CD4-positive, CD25-positive, alpha-beta regulatory T cell (primary cell): ENCODE results near the gene LMX1B. TPM values are rescaled to one million over a fixed set of nuclear protein-coding genes. Genes with fewer than 3 reads are reported as not detected.
A peak's percentile ranks its signal among the peaks of the same experiment; 100 is the strongest.

ENCODE experiments used
- ATAC-seq, 2 donors: fragments of 150-1000 bp; cut with Tn5 transposase; one replicate each; pipeline ENCODE4 v1.10.0; 2021; ENCODE audit warnings: low read depth in 2 of 2, moderate number of reproducible peaks in 2 of 2, moderate library complexity in 1 of 2
- DNase-seq, 3 donors: peaks; one replicate each; pipeline versions ENCODE4 v3.0.0 to v3.0.0-alpha.2; 2012 to 2022; ENCODE audit warnings: mixed read lengths in 1 of 3
- H3K27ac ChIP-seq: one replicate; pipeline ENCODE4 v1.7.0; 2013; ENCODE audit warnings: mild to moderate bottlenecking, low read length; ENCODE audit not compliant: insufficient read depth, poor library complexity, severe bottlenecking
- H3K27me3 ChIP-seq: one replicate; pipeline ENCODE4 v1.7.0; 2013; ENCODE audit warnings: low read length; ENCODE audit not compliant: control insufficient read depth, insufficient read depth
- H3K36me3 ChIP-seq: one replicate; pipeline ENCODE4 v1.7.0; 2013; ENCODE audit warnings: mild to moderate bottlenecking, low read length, moderate library complexity; ENCODE audit not compliant: control insufficient read depth, insufficient read depth
- H3K4me1 ChIP-seq: 2 replicates; pipeline ENCODE4 v1.7.0; 2013; ENCODE audit warnings: mild to moderate bottlenecking, low read length; ENCODE audit not compliant: insufficient read depth, control insufficient read depth, poor library complexity, severe bottlenecking
- H3K4me3 ChIP-seq: one replicate; pipeline ENCODE4 v1.7.0; 2013; ENCODE audit warnings: low read depth, mild to moderate bottlenecking, low read length, moderate library complexity
- H3K9me3 ChIP-seq, 2 experiments: 1 replicate in 1 of 2; 2 replicates in 1 of 2; pipeline ENCODE4 v1.7.0; 2013; ENCODE audit warnings: low read length in 2 of 2, mild to moderate bottlenecking in 1 of 2, moderate library complexity in 1 of 2; ENCODE audit not compliant: control insufficient read depth in 2 of 2
- H3K27ac Mint-ChIP-seq, 3 donors: one replicate each; pipeline ENCODE4 v1.8.0; 2020 to 2022; ENCODE audit warnings: mild to moderate bottlenecking in 3 of 3, mixed read lengths in 3 of 3, moderate library complexity in 2 of 3
- H3K27me3 Mint-ChIP-seq: one replicate; pipeline ENCODE4 v1.8.0; 2022; ENCODE audit warnings: mild to moderate bottlenecking, mixed read lengths
- H3K36me3 Mint-ChIP-seq: one replicate; pipeline ENCODE4 v1.8.0; 2020; ENCODE audit warnings: mixed read lengths
- H3K4me1 Mint-ChIP-seq, 4 donors: one replicate each; pipeline ENCODE4 v1.8.0; 2020 to 2022; ENCODE audit warnings: mixed read lengths in 4 of 4, mild to moderate bottlenecking in 1 of 4
- H3K4me3 Mint-ChIP-seq, 4 donors: one replicate each; pipeline ENCODE4 v1.8.0; 2020 to 2022; ENCODE audit warnings: mild to moderate bottlenecking in 4 of 4, mixed read lengths in 4 of 4, moderate library complexity in 3 of 4
- H3K9me3 Mint-ChIP-seq, 7 donors: one replicate each; pipeline ENCODE4 v1.8.0; 2020 to 2022; ENCODE audit warnings: mixed read lengths in 7 of 7, mild to moderate bottlenecking in 3 of 7, moderate library complexity in 2 of 7
- polyA plus RNA-seq, 4 donors: library from polyadenylated mRNA; unstranded; fragments of 300-500 nt; fragmentation: Illumina TruSeq; gene quantifications; one replicate each; pipeline ENCODE4 v1.2.3, GENCODE V29; 2021
- total RNA-seq: library from RNA; stranded (reverse); gene quantifications from one replicate; pipeline ENCODE4 v1.2.3, GENCODE V29; 2022

The LMX1B gene
- total and polyA plus RNA-seq, 5 donors from 2014 or later = not detected

DNA sequence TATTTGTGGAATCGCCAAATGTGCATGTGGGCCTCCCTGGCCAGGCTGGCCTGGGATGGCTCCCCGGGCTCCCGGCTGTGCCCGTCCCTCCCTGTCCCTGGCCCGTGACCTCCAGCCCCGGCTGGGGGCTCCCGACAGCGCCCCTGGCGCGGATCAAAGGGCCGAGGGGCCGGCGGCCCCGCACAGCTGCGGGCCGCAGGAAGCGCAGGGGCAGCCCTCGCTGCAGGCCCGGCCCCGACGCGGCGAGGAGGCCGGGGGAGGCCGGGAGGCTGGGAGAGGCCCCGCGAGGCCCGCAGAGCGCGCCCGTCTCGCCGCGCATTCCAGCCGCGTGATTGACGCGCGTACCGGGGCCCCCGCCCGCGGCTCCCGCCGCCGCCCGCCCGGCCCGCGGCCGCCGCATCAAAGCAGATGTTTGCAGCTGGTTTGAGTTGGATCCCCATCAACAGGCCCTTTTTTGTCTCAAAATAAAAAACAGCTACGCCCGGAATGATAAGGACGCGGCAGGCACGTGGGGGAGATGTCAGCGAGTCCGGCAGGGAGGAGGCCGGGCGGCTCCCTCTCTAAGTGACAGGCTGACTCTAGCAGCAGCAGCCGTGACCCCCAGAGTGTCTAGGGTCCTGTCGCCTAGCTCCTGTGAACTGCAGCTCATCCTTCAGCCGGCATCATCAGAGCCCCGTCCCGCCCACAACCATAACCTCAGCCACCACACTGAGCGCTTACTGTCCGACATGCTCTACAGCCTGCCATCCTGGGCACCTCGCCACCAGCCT is 69.4 kb downstream of the LMX1B start:
- peaks cover 87% of the 10 kb centered on the region for H3K27me3 Mint-ChIP-seq
- Histone ChIP-seq H3K4me1 (no peaks in the 10 kb centered on the region), H3K27ac (no peak overlapping the region), H3K27me3 (peaks cover 25% of the 10 kb centered on the region), H3K9me3 (no peaks in the 10 kb centered on the region), H3K4me3 (no peak overlapping the region), H3K36me3 (no peaks in the 10 kb centered on the region)
- no peaks in the 10 kb centered on the region for H3K36me3 Mint-ChIP-seq
- H3K4me3 Mint-ChIP-seq = peak overlapping the region in 1 of 4 donors; percentile 16
- peak overlapping the region in 1 of 3 donors; percentile 72 for H3K27ac Mint-ChIP-seq
- H3K9me3 Mint-ChIP-seq = peaks cover 0 to 4% (median 0%) of the 10 kb centered on the region in 7 donors
- ATAC-seq (no peak), DNase-seq (no peak)
- peaks cover 0 to 13% (median 3%) of the 10 kb centered on the region in 4 donors for H3K4me1 Mint-ChIP-seq

DNA sequence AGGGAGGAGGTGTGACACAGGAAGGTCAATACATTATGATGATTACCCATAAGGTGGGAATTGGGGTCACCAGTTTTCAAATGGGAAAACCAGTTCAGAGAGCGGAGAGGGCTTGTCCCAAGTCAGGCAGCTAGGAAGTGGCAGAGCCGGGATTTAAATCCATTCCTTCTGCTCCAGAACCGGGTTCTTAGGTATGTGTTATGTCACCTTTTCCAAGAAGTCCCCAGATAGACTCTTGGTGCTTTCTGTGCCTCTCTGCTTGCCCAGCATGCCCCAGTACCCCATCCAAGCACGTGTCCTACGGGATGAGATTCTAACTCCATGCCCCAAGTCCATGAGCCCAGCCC is 69.9 kb downstream of the LMX1B start:
- DNase-seq (no peak), ATAC-seq (no peak)
- peaks cover 0 to 13% (median 3%) of the 10 kb centered on the region in 4 donors for H3K4me1 Mint-ChIP-seq
- Histone ChIP-seq H3K9me3 (no peaks in the 10 kb centered on the region), H3K27me3 (peaks cover 25% of the 10 kb centered on the region), H3K36me3 (no peaks in the 10 kb centered on the region), H3K4me1 (no peaks in the 10 kb centered on the region), H3K4me3 (no peak overlapping the region), H3K27ac (no peak overlapping the region)
- no peaks in the 10 kb centered on the region for H3K36me3 Mint-ChIP-seq
- peak overlapping the region in 1 of 4 donors; percentile 16 for H3K4me3 Mint-ChIP-seq
- peaks cover 81% of the 10 kb centered on the region for H3K27me3 Mint-ChIP-seq
- peaks cover 0 to 4% (median 0%) of the 10 kb centered on the region in 7 donors for H3K9me3 Mint-ChIP-seq
- peak overlapping the region in 1 of 3 donors; percentile 72 for H3K27ac Mint-ChIP-seq

DNA sequence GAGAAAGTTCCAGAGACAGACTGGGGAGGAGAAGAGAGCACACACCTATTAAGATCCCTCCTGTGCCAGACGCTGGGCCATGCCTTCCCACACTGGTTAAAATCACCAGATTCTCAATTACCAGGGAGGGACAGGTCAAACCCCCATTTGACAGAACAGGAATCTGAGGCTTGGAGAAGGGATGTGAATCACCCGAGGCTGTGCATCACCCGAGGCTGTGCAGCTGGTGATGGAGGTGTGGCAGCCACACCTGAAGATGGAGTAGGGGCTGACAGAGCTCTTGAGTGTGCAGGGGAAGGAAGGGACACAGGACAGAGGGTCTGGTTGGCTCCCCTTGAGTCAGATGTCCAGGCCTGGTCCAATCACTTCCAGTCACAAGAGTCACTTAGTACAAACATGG is 70.6 kb downstream of the LMX1B start:
- H3K4me3 Mint-ChIP-seq = no peak overlapping the region
- Histone ChIP-seq H3K27me3 (peaks cover 24% of the 10 kb centered on the region), H3K9me3 (no peaks in the 10 kb centered on the region), H3K36me3 (no peaks in the 10 kb centered on the region), H3K4me1 (no peaks in the 10 kb centered on the region), H3K4me3 (no peak overlapping the region), H3K27ac (no peak overlapping the region)
- peaks cover 75% of the 10 kb centered on the region for H3K27me3 Mint-ChIP-seq
- DNase-seq = no peak
- no peaks in the 10 kb centered on the region for H3K36me3 Mint-ChIP-seq
- peaks cover 0 to 12% (median 3%) of the 10 kb centered on the region in 4 donors for H3K4me1 Mint-ChIP-seq
- ATAC-seq = no peak
- H3K9me3 Mint-ChIP-seq = peaks cover 0 to 4% (median 0%) of the 10 kb centered on the region in 7 donors
- H3K27ac Mint-ChIP-seq = no peak overlapping the region

DNA sequence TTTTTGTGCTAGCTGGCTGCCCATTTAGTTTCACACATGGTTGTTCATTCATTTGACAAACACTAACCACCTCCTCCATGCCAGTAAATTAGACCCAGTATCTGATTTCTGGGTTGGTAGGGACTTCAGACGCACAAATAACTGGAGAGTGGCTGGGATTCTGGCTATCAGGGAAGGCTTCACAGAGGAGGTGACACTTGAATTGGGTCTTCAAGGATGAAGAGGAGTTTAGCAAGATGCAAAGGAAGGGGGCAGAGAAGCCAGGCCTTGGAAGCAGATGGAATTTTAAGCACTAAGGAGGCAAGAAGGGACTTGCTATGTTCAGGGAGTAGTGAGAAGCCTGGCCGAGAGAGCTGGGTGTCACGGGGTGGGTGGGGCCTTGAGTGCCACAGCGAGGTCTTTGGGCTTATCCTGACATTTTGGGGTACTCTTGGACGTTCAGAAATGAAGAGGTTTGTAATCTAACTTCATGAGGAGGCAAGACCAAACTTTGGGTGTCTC is 71.3 kb downstream of the LMX1B start:
- Histone ChIP-seq H3K9me3 (no peaks in the 10 kb centered on the region), H3K4me1 (no peaks in the 10 kb centered on the region), H3K27me3 (peaks cover 21% of the 10 kb centered on the region), H3K36me3 (no peaks in the 10 kb centered on the region), H3K4me3 (no peak overlapping the region), H3K27ac (no peak overlapping the region)
- peaks cover 0 to 12% (median 3%) of the 10 kb centered on the region in 4 donors for H3K4me1 Mint-ChIP-seq
- no peaks in the 10 kb centered on the region for H3K36me3 Mint-ChIP-seq
- DNase-seq (no peak), ATAC-seq (no peak)
- no peak overlapping the region for H3K4me3 Mint-ChIP-seq
- H3K27ac Mint-ChIP-seq = no peak overlapping the region
- H3K27me3 Mint-ChIP-seq = peaks cover 73% of the 10 kb centered on the region
- peaks cover 0 to 4% (median 0%) of the 10 kb centered on the region in 7 donors for H3K9me3 Mint-ChIP-seq

DNA sequence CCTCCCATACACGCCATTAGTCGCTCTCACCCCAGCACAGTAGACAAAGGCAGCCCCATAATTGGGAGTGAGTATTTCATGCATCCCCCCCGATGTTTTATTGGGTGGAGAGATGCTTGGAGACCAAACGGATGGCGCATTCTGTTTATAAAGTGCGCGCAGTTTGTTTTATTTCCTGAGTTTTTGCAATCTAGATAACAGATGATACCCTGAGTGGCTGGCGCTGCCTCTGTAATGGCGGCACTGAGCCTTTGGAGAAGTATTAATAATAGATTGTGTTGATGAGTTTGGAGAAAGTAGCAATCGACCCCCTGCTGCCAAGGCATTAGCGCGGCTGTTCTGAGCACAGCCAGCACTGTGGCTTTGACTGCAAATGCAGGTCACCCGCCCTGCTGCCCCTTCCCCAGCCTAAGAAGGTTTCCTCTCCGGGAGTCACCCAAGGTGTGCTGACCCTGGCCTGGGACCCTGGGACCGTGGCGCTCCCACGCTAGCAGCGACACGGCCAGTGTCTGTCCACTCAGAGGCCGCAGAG is 74.3 kb downstream of the LMX1B start:
- no peak for DNase-seq
- Histone ChIP-seq H3K4me1 (no peaks in the 10 kb centered on the region), H3K4me3 (no peak overlapping the region), H3K27me3 (peaks cover 15% of the 10 kb centered on the region), H3K36me3 (no peaks in the 10 kb centered on the region), H3K9me3 (no peaks in the 10 kb centered on the region), H3K27ac (no peak overlapping the region)
- no peak overlapping the region for H3K4me3 Mint-ChIP-seq
- peaks cover 0 to 5% (median 0%) of the 10 kb centered on the region in 4 donors for H3K4me1 Mint-ChIP-seq
- no peaks in the 10 kb centered on the region for H3K36me3 Mint-ChIP-seq
- H3K9me3 Mint-ChIP-seq = peaks cover 0 to 4% (median 0%) of the 10 kb centered on the region in 7 donors
- H3K27me3 Mint-ChIP-seq = peaks cover 59% of the 10 kb centered on the region
- no peak overlapping the region for H3K27ac Mint-ChIP-seq
- ATAC-seq = no peak

DNA sequence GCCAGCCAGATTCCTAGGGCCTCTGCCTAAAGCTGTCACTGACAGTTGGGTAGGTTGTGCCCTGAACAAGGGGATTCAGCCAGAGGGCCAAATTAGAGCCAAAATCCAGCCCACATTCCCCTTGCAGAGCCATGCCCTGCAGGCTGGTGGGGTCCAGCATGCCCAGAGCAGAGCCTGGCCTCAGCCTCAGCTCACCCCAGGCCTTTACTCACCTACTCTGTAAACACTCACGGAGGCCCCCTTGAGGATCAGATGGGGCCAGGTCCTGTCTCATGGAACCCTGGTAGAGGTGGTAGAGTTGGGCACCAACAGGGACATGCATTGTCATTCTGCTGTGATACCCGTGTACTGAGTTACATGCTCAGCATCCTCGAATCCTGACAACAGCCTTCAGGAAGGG is 74.9 kb downstream of the LMX1B start:
- no peak overlapping the region for H3K4me3 Mint-ChIP-seq
- Histone ChIP-seq H3K36me3 (no peaks in the 10 kb centered on the region), H3K27ac (no peak overlapping the region), H3K4me3 (no peak overlapping the region), H3K27me3 (peaks cover 14% of the 10 kb centered on the region), H3K9me3 (no peaks in the 10 kb centered on the region), H3K4me1 (no peaks in the 10 kb centered on the region)
- H3K27ac Mint-ChIP-seq = no peak overlapping the region
- ATAC-seq (no peak), DNase-seq (no peak)
- H3K4me1 Mint-ChIP-seq = peaks cover 0 to 2% (median 0%) of the 10 kb centered on the region in 4 donors
- no peaks in the 10 kb centered on the region for H3K36me3 Mint-ChIP-seq
- H3K9me3 Mint-ChIP-seq = peaks cover 0 to 4% (median 0%) of the 10 kb centered on the region in 7 donors
- peaks cover 55% of the 10 kb centered on the region for H3K27me3 Mint-ChIP-seq

DNA sequence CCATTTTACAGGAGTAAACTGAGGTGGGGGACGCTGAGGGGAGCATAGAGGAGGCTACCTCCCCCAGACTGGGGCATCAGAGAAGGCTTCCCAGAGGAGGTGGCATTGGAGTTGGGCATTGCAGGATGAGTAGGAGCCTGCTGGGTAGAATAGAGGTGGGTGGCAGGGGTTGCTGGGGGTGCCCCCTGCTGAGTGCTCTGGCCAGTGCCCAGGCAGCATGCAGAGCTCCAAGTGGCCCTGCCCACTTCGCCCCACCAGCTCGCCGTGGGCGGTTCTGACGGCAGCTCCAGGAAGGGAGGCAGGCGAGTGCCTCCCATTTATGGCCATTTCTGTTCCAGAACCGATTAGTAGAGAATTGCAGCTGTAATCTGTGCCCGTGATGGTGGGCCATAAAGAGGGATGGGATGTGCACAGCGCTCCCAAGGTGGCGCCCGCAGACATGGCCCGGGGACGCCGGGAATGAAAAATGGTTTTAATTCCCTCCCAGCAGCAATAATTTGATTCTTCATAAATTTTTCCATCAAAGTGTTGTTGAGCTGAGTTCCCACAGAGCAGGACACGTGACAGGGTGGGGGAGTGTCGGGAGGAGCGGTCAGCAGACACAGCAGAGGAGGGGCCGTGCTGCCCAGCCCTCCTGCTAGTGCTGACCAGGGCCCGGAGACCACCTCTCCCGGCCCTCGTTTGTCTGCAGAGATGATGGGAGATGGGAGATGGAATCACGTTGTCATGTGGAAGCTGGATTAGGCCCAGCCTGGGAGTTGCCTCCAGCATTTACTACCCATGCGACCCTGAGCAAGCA is 75.5 kb downstream of the LMX1B start:
- no peak overlapping the region for H3K4me3 ChIP-seq
- H3K27me3 ChIP-seq = peaks cover 8% of the 10 kb centered on the region
- no peak for DNase-seq
- no peaks in the 10 kb centered on the region for H3K4me1 Mint-ChIP-seq
- no peaks in the 10 kb centered on the region for H3K36me3 ChIP-seq
- no peak overlapping the region for H3K27ac ChIP-seq
- no peak overlapping the region for H3K4me3 Mint-ChIP-seq
- H3K27me3 Mint-ChIP-seq = peaks cover 49% of the 10 kb centered on the region
- H3K36me3 Mint-ChIP-seq = no peaks in the 10 kb centered on the region
- ATAC-seq = no peak
- no peak overlapping the region for H3K27ac Mint-ChIP-seq
- H3K9me3 Mint-ChIP-seq = peaks cover 0 to 4% (median 0%) of the 10 kb centered on the region in 7 donors
- H3K9me3 ChIP-seq = no peaks in the 10 kb centered on the region
- H3K4me1 ChIP-seq = no peaks in the 10 kb centered on the region
